Psoas muscle (tissue), 8 donors: ENCODE measurements around the gene PDGFD. TPM values are rescaled to one million over a fixed set of nuclear protein-coding genes. Genes with fewer than 3 reads are reported as not detected.

Experiments used
- ATAC-seq, 4 donors: fragments of 200-7000 bp; cut with Tn5 transposase; one replicate each; pipeline ENCODE4 v1.9.1; 2020; ENCODE audit warnings: moderate library complexity in 3 of 4, mild to moderate bottlenecking in 2 of 4
- DNase-seq, 2 donors: peaks; one replicate each; pipeline ENCODE4 v3.0.0-alpha.2; 2020
- H3K27ac ChIP-seq: fragments of 200-600 bp; one replicate; pipeline ENCODE4 v1.8.0; 2022
- H3K27me3 ChIP-seq, 3 donors: fragments of 200-600 bp in 1 of 3; one replicate each; pipeline versions ENCODE4 v1.6.1 to v1.8.0; 2013 to 2022; ENCODE audit warnings: low read length in 2 of 3, mild to moderate bottlenecking in 2 of 3, moderate library complexity in 1 of 3; ENCODE audit not compliant: insufficient read depth in 3 of 3
- H3K36me3 ChIP-seq, 2 donors: fragments of 200-600 bp in 1 of 2; one replicate each; pipeline versions ENCODE4 v1.6.1 to v1.8.0; 2013 to 2022; ENCODE audit warnings: low read depth in 1 of 2, mild to moderate bottlenecking in 1 of 2, moderate library complexity in 1 of 2; ENCODE audit not compliant: insufficient read depth in 1 of 2
- H3K4me1 ChIP-seq: fragments of 200-600 bp; one replicate; pipeline ENCODE4 v1.8.0; 2022
- H3K4me3 ChIP-seq: fragments of 200-600 bp; one replicate; pipeline ENCODE4 v1.8.0; 2022; ENCODE audit warnings: mild to moderate bottlenecking
- H3K9me3 ChIP-seq: fragments of 200-600 bp; one replicate; pipeline ENCODE4 v1.8.0; 2022
- CTCF ChIP-seq: fragments of 200-600 bp; IDR thresholded peaks from one replicate; pipeline ENCODE4 v1.8.0; 2022; ENCODE audit warnings: antibody characterized with exemption
- WGBS, 3 donors: extraction: QIAGEN DNeasy Blood & Tissue Kit; methylation state at CpG; one replicate each; pipeline versions ENCODE4 v1.1.6 to v1.1.7; 2013; 5-methylcytosine and 5-hydroxymethylcytosine counted together
- intact Hi-C, 2 donors: fragments of 100-400 bp; cut with DNase I; formaldehyde crosslinking; loops; one replicate each; pipeline versions ENCODE4 v1.11.0 to v1.14.2; 2022
- polyA plus RNA-seq, 3 donors: library from polyadenylated mRNA; stranded (reverse); fragments of 200-250 nt; gene quantifications; one replicate each; pipeline ENCODE4 v1.2.3, GENCODE V29; 2013
- total RNA-seq, 4 donors: library from RNA; stranded (reverse); fragmentation: NEBNext Ultra II Directional in 2 of 4; extraction: Animal tissue kit (Norgen Biotek cat#: 25700) in 2 of 4; gene quantifications; one replicate each; pipeline versions ENCODE4 v1.2.1 to v1.2.4, GENCODE V29; 2021 to 2023
- donor health status: healthy with polysubstance abuse.
- donor health status: DM: no; HTN: no; CAD: no; lungs with moderate emphysema.
- donor health status: Bipolar disorder and iron deficiency.
- donor health status: healthy.
- donor health status: DM: yes; HTN: yes; CAD: no.
- donor health status: DM: no; HTN: no; CAD: no.
- donor health status: DM: no; HTN: no; CAD: no.
- donor health status: DM: yes; HTN: yes; CAD: no.

PDGFD gene
- total and polyA plus RNA-seq, 7 donors = 0.53 to 5.6 (median 1.2) TPM

DNA sequence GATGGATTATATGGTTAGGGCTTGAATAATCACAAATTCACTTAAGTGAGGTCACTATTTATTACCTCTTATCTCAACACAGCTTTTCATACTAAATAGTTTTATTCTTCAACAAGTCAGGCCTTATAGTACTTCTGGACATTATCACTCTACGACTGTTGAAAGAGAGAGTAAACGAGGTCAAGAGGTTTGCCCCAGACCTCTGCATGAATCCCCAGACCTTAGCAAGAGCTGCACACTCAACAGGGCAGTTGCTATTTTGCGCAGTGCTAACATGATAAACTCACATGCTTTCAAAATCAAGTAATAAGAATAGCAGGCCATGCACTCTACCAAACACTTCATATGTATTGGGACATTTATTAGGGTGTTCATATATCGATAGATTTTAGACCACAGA is 67.0 kb downstream of the PDGFD start:
- no peaks in the 10 kb centered on the region for H3K9me3 ChIP-seq
- DNase-seq = no peak
- no peak for ATAC-seq
- H3K27ac ChIP-seq = no peak overlapping the region
- H3K4me1 ChIP-seq = no peaks in the 10 kb centered on the region
- TF ChIP-seq CTCF = no peak
- no peaks in the 10 kb centered on the region for H3K27me3 ChIP-seq
- no peak overlapping the region for H3K4me3 ChIP-seq
- H3K36me3 ChIP-seq = no peaks in the 10 kb centered on the region
- intact Hi-C loops = no loop called here
- 89 to 90% (median 90%) methylated on average over 4 of the region's 4 CpGs for WGBS, 3 donors

DNA sequence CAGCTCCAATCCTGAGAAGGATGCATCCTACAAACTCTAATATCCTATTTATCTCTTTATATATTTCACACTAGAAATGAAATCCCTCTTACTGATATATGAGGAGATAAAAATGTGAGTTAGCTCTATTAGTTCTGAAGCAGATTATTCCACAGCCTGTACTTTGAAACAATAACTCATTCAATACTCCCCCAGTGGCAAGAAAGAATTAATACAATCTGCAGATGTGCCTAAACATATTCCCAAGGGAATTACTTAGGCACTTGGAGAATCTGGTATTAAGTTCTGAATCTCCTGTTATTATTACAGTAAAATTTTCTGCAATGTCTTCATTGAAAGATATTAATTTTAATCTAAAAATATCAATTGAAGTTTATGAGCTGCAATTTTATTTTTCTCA is 68.2 kb downstream of the PDGFD start:
- ATAC-seq (no peak), DNase-seq (no peak)
- Histone ChIP-seq H3K27ac (no peak overlapping the region), H3K4me3 (no peak overlapping the region), H3K4me1 (no peaks in the 10 kb centered on the region), H3K36me3 (no peaks in the 10 kb centered on the region), H3K27me3 (no peaks in the 10 kb centered on the region), H3K9me3 (no peaks in the 10 kb centered on the region)
- TF ChIP-seq CTCF = no peak
- intact Hi-C loops = no loop called here

DNA sequence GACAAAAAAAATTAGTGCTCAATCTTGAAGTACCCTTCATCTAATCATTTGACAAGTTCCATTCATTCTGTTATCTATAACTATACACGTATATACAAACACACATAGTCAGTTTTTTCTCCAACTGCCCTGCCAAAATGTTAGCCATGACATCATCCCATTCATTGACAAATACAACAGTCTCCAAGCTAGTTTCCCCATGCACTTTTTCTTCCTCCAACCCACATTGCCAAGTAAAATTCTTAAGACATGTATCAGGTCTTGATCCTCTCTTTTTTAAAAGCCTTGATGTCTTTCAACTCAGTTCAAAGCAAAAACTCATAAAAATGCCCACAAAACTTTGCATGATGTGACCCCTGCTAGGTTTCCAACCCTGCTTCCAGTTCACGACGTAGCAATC is 69.4 kb downstream of the PDGFD start:
- no peak overlapping the region for H3K27ac ChIP-seq
- H3K4me3 ChIP-seq = no peak overlapping the region
- no peaks in the 10 kb centered on the region for H3K36me3 ChIP-seq
- ATAC-seq (no peak), DNase-seq (no peak)
- no peaks in the 10 kb centered on the region for H3K9me3 ChIP-seq
- 86 to 91% (median 90%) methylated on average over 3 of the region's 3 CpGs for WGBS, 3 donors
- H3K27me3 ChIP-seq = no peaks in the 10 kb centered on the region
- intact Hi-C loops = no loop called here
- no peaks in the 10 kb centered on the region for H3K4me1 ChIP-seq
- TF ChIP-seq CTCF = no peak

GRCh38 chr11:104093426-104094280 is 70.3 kb downstream of the PDGFD start:
- Histone ChIP-seq H3K36me3 (no peaks in the 10 kb centered on the region), H3K4me3 (no peak overlapping the region), H3K9me3 (no peaks in the 10 kb centered on the region), H3K27ac (no peak overlapping the region), H3K27me3 (no peaks in the 10 kb centered on the region), H3K4me1 (no peaks in the 10 kb centered on the region)
- TF ChIP-seq CTCF = no peak
- 94 to 96% (median 95%) methylated on average over 5 of the region's 5 CpGs for WGBS, 3 donors
- DNase-seq = no peak
- no peak for ATAC-seq
- intact Hi-C loops = no loop called here

DNA sequence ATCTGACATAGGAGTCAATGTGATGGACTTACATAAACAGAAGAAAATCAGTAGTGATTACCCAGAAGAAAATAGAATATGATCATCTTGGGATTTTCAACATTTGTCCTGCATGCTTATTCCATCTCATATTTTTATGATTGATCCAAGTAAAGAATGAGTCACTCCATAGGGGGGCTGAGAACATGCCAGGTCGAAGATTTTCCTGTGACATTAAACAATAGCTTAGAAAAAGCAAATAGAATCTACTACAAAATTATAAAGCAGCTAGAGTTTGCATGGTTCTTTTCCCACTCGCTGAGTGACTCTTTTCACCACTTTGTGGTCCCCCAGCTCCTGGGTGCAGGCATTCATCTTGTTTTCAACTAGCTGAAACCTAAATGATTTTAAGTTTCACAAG is 71.2 kb downstream of the PDGFD start:
- intact Hi-C loops = no loop called here
- ATAC-seq (no peak), DNase-seq (no peak)
- no peaks in the 10 kb centered on the region for H3K9me3 ChIP-seq
- H3K27me3 ChIP-seq = no peaks in the 10 kb centered on the region
- no peak overlapping the region for H3K27ac ChIP-seq
- 76 to 81% (median 78%) methylated on average over 2 of the region's 2 CpGs for WGBS, 3 donors
- H3K4me1 ChIP-seq = no peaks in the 10 kb centered on the region
- TF ChIP-seq CTCF = no peak
- H3K36me3 ChIP-seq = no peaks in the 10 kb centered on the region
- H3K4me3 ChIP-seq = no peak overlapping the region
